Thyroid gland (tissue), 4 donors: ENCODE data around the gene FAM174A. TPM values are rescaled to one million over a fixed set of nuclear protein-coding genes. Genes with fewer than 3 reads are reported as not detected.

Experiments used
- DNase-seq, 2 donors: peaks; one replicate each; pipeline ENCODE4 v3.0.0-alpha.2; 2019
- H3K27ac ChIP-seq, 3 donors: fragments of 200-600 bp; sonication (generic); 1 replicate in 2 of 3; 2 replicates in 1 of 3; pipeline ENCODE4 v1.5.1; 2016 to 2019; ENCODE audit warnings: mild to moderate bottlenecking in 1 of 3, moderate library complexity in 1 of 3
- H3K27me3 ChIP-seq: fragments of 200-600 bp; sonication (generic); one replicate; pipeline ENCODE4 v1.5.1; 2019
- H3K36me3 ChIP-seq, 2 donors: fragments of 200-600 bp; sonication (generic); one replicate each; pipeline ENCODE4 v1.5.1; 2016 to 2019
- H3K4me1 ChIP-seq, 2 donors: fragments of 200-600 bp; sonication (generic); one replicate each; pipeline ENCODE4 v1.5.1; 2017 to 2019
- H3K4me3 ChIP-seq, 3 donors: fragments of 200-600 bp; sonication (generic); replicated peaks in 1 of 3; 1 replicate in 2 of 3; 2 replicates in 1 of 3; pipeline ENCODE4 v1.5.1; 2016; ENCODE audit warnings: mild to moderate bottlenecking in 1 of 3
- H3K9me3 ChIP-seq: fragments of 200-600 bp; sonication (generic); one replicate; pipeline ENCODE4 v1.5.1; 2017
- CTCF ChIP-seq, 6 experiments: fragments of 200-600 bp in 3 of 6; fragments of 450-650 bp in 3 of 6; sonication (generic) in 3 of 6; IDR thresholded peaks; one replicate each; pipeline ENCODE4 v1.5.1; 2016 to 2019; ENCODE audit warnings: antibody characterized with exemption in 6 of 6, mild to moderate bottlenecking in 2 of 6, inconsistent platforms in 1 of 6, moderate library complexity in 1 of 6
- POLR2A ChIP-seq, 2 donors: fragments of 450-650 bp; IDR thresholded peaks; one replicate each; pipeline ENCODE4 v1.6.1; 2017; ENCODE audit warnings: antibody characterized with exemption in 2 of 2, mild to moderate bottlenecking in 2 of 2, moderate library complexity in 1 of 2
- WGBS, 2 donors: methylation state at CpG; one replicate each; pipeline ENCODE4 v1.1.5; 2017; 5-methylcytosine and 5-hydroxymethylcytosine counted together
- intact Hi-C: fragments of 100-400 bp; cut with DNase I; formaldehyde crosslinking; loops from one replicate; pipeline ENCODE4 v1.15.1; 2023
- total RNA-seq, 4 donors: library from RNA; depleted of rRNA; stranded (reverse); fragments of >200 nt; gene quantifications; one replicate each; pipeline ENCODE4 v1.2.3, GENCODE V29; 2016

Gene FAM174A
- total RNA-seq, 4 donors from 2014 or later, result 22.5 to 28.6 (median 25.8) TPM

GRCh38 chr5:100520348-100520747 lies 14.8 kb upstream of the FAM174A start:
- no peaks in the 10 kb centered on the region for H3K9me3 ChIP-seq
- no peak overlapping the region for H3K4me3 ChIP-seq
- H3K27me3 ChIP-seq, result no peaks in the 10 kb centered on the region
- intact Hi-C loops, result no loop called here
- no peak for DNase-seq
- 77 to 86% methylated on average over 1 of the region's 1 CpG for WGBS, 2 donors
- no peak for TF ChIP-seq POLR2A (IDR thresholded peaks at IDR 0.05)
- TF ChIP-seq CTCF (IDR thresholded peaks at IDR 0.05), result no peak
- no peaks in the 10 kb centered on the region for H3K4me1 ChIP-seq
- no peak overlapping the region for H3K27ac ChIP-seq
- no peaks in the 10 kb centered on the region for H3K36me3 ChIP-seq

- H3K36me3 ChIP-seq, result no peaks in the 10 kb centered on the region
- no peaks in the 10 kb centered on the region for H3K9me3 ChIP-seq
- intact Hi-C loops, result no loop called here
- no peak overlapping the region for H3K4me3 ChIP-seq
- no peaks in the 10 kb centered on the region for H3K27me3 ChIP-seq
- peaks cover 25% of the 10 kb centered on the region in 2 donors for H3K4me1 ChIP-seq
- 81 to 94% methylated on average over 1 of the region's 1 CpG for WGBS, 2 donors
- no peak overlapping the region for H3K27ac ChIP-seq
- TF ChIP-seq POLR2A (IDR thresholded peaks at IDR 0.05) (no peak), CTCF (IDR thresholded peaks at IDR 0.05) (no peak)
- DNase-seq, result no peak
Observed at GRCh38 chr5:100537946-100538345, 2.8 kb downstream of the FAM174A start.

GRCh38 chr5:100539519-100539918 lies 4.3 kb downstream of the FAM174A start:
- no peak overlapping the region for H3K27ac ChIP-seq
- H3K27me3 ChIP-seq, result no peaks in the 10 kb centered on the region
- intact Hi-C loops, result no loop called here
- 97 to 99% methylated on average over 3 of the region's 3 CpGs for WGBS, 2 donors
- no peak overlapping the region for H3K4me3 ChIP-seq
- H3K9me3 ChIP-seq, result no peaks in the 10 kb centered on the region
- no peak for DNase-seq
- no peaks in the 10 kb centered on the region for H3K36me3 ChIP-seq
- TF ChIP-seq CTCF (IDR thresholded peaks at IDR 0.05) (no peak), POLR2A (IDR thresholded peaks at IDR 0.05) (no peak)
- peaks cover 22 to 23% of the 10 kb centered on the region in 2 donors for H3K4me1 ChIP-seq

- Histone ChIP-seq H3K4me1 (peaks cover 7 to 11% of the 10 kb centered on the region in 2 donors), H3K27ac (no peak overlapping the region), H3K36me3 (no peaks in the 10 kb centered on the region), H3K4me3 (no peak overlapping the region), H3K27me3 (no peaks in the 10 kb centered on the region), H3K9me3 (no peaks in the 10 kb centered on the region)
- DNase-seq, result no peak
- intact Hi-C loops, result no loop called here
- TF ChIP-seq CTCF (IDR thresholded peaks at IDR 0.05), result no peak
- no peak for TF ChIP-seq POLR2A (IDR thresholded peaks at IDR 0.05)
- WGBS, 2 donors, result 82 to 91% methylated on average over 1 of the region's 1 CpG
Observed at GRCh38 chr5:100542086-100542485, 6.9 kb downstream of the FAM174A start.

GRCh38 chr5:100546001-100546400 lies 10.8 kb downstream of the FAM174A start:
- no peaks in the 10 kb centered on the region for H3K9me3 ChIP-seq
- H3K36me3 ChIP-seq, result no peaks in the 10 kb centered on the region
- H3K4me3 ChIP-seq, result no peak overlapping the region
- 94 to 99% methylated on average over 1 of the region's 1 CpG for WGBS, 2 donors
- DNase-seq, result no peak
- no peak for TF ChIP-seq CTCF (IDR thresholded peaks at IDR 0.05)
- TF ChIP-seq POLR2A (IDR thresholded peaks at IDR 0.05), result no peak
- H3K4me1 ChIP-seq, result no peaks in the 10 kb centered on the region
- H3K27me3 ChIP-seq, result no peaks in the 10 kb centered on the region
- H3K27ac ChIP-seq, result no peak overlapping the region
- intact Hi-C loops, result no loop called here
